WERI-Rb-1 (cell line): ENCODE results near the gene SMARCA2.

ENCODE experiments used
- DNase-seq: peaks from one replicate; pipeline ENCODE4 v3.0.0-alpha.2; 2020
- H3K27ac ChIP-seq: fragments of 250-450 bp; sonication (Bioruptor Pico); 2 replicates; pipeline ENCODE4 v1.5.1; 2020; ENCODE audit warnings: mild to moderate bottlenecking, moderate library complexity
- H3K27me3 ChIP-seq: fragments of 250-450 bp; sonication (Bioruptor Pico); 2 replicates; pipeline ENCODE4 v1.5.1; 2021; ENCODE audit warnings: mild to moderate bottlenecking, low read depth, moderate library complexity; ENCODE audit not compliant: insufficient read depth, severe bottlenecking
- H3K36me3 ChIP-seq: fragments of 250-450 bp; sonication (Bioruptor Pico); 2 replicates; pipeline ENCODE4 v1.5.1; 2020; ENCODE audit warnings: mild to moderate bottlenecking, moderate library complexity
- H3K4me3 ChIP-seq: 2 replicates; pipeline ENCODE4 v1.5.1; 2011; ENCODE audit warnings: low read depth, mild to moderate bottlenecking, control low read depth, low read length
- H3K9me3 ChIP-seq: fragments of 250-450 bp; sonication (Bioruptor Pico); 2 replicates; pipeline ENCODE4 v1.5.1; 2021; ENCODE audit warnings: mild to moderate bottlenecking, moderate library complexity; ENCODE audit not compliant: severe bottlenecking
- TF ChIP-seq, protein P1 (sequence below): IDR thresholded peaks from 2 replicates; pipeline ENCODE4 v1.5.1; 2011; ENCODE audit warnings: low read depth, mild to moderate bottlenecking, control low read depth, inconsistent platforms, low read length

The SMARCA2 gene

DNA sequence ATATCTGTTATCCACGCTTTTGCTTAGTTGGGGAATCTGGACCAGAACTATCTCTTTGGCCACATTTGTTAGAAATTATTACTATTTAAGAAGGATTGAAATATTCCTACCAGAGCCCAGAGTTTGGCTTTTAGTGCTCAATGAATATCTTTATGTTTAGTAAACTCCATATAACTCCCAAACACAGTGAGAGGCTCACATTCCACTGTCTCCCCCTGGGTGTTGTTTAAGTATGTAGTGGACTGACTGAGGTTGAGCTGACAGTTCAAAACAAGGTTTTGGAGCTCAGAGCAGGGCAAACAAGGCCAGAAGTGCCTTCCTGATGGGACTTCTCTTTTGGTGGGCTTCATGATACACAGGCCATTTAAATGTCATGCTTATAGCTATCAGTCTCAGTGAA, 216.0 kb downstream of the SMARCA2 start:
- no peak overlapping the region for H3K4me3 ChIP-seq
- DNase-seq: no peak
- no peaks in the 10 kb centered on the region for H3K36me3 ChIP-seq
- peaks cover 8% of the 10 kb centered on the region for H3K9me3 ChIP-seq
- no peak overlapping the region for H3K27ac ChIP-seq
- no peaks in the 10 kb centered on the region for H3K27me3 ChIP-seq
- TF ChIP-seq, protein P1, sequence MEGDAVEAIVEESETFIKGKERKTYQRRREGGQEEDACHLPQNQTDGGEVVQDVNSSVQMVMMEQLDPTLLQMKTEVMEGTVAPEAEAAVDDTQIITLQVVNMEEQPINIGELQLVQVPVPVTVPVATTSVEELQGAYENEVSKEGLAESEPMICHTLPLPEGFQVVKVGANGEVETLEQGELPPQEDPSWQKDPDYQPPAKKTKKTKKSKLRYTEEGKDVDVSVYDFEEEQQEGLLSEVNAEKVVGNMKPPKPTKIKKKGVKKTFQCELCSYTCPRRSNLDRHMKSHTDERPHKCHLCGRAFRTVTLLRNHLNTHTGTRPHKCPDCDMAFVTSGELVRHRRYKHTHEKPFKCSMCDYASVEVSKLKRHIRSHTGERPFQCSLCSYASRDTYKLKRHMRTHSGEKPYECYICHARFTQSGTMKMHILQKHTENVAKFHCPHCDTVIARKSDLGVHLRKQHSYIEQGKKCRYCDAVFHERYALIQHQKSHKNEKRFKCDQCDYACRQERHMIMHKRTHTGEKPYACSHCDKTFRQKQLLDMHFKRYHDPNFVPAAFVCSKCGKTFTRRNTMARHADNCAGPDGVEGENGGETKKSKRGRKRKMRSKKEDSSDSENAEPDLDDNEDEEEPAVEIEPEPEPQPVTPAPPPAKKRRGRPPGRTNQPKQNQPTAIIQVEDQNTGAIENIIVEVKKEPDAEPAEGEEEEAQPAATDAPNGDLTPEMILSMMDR: no peak

DNA sequence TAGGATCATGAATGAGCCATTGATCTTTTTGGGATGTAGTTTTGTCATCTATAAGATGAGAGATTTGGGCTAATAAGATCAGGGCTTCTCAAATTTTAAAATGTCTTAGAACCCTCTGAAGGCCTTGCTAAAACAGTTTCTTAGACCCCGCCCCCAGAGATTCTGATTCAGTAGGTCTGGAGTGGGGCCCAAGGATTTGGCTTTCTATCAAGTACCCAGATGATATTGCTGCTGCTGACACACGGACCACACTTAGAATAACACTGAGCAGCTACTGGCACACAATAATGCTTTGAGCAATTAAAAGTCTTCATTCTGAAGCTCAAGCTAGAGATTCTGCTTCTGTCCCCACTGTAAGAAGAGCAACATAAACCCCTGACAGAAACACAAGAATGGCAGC, 216.7 kb downstream of the SMARCA2 start:
- no peaks in the 10 kb centered on the region for H3K36me3 ChIP-seq
- DNase-seq: no peak
- no peak overlapping the region for H3K27ac ChIP-seq
- H3K4me3 ChIP-seq: no peak overlapping the region
- H3K9me3 ChIP-seq: peaks cover 8% of the 10 kb centered on the region
- TF ChIP-seq, protein P1: no peak
- no peaks in the 10 kb centered on the region for H3K27me3 ChIP-seq

DNA sequence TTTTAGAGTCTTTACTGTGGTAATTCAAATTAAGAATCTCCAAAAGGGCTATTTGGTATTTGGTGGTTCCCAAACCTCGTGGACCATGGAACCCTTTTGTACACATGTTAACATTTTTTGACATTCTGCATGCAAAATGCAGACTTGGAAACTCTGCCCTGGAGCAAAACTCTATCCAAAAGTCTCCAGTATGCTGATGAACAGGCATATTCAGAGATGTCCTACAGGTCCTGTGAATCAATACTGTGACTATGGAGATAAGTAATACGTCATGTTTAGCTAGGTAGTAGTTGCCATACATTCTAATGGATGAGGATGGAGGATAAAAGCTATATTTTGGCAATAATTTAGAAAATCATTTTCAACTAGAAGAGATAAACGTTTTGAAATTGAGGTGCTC, 218.1 kb downstream of the SMARCA2 start:
- Histone ChIP-seq H3K27ac (no peak overlapping the region), H3K4me3 (no peak overlapping the region), H3K27me3 (no peaks in the 10 kb centered on the region), H3K9me3 (peaks cover 8% of the 10 kb centered on the region), H3K36me3 (no peaks in the 10 kb centered on the region)
- DNase-seq: no peak
- TF ChIP-seq, protein P1: no peak

DNA sequence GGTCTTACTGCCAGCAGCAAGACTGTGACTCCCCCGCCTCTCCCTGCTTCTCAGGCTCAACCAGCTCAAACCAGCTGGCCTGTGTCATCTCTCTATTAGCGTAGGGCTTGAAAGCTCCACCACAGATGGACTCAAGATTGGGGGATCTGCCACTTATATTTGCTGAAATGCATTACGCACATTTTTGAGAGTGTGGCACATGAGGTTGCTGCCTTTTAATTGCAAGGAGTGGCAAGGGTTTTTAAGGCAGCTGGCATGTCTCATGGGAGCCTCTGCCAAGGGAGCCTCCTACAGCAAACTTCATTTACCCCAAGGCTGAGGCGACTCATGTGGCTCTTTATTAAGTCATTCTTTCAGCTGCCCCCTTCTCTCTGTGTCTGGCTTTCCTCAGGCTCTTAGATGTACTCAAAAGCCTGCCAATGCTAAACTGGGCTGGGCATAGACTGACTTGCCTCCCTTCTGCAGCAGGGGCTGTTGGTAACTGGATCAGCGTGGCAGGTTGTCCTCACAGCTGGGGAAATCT, 219.3 kb downstream of the SMARCA2 start:
- TF ChIP-seq, protein P1: no peak
- Histone ChIP-seq H3K9me3 (peaks cover 8% of the 10 kb centered on the region), H3K36me3 (no peaks in the 10 kb centered on the region), H3K27ac (no peak overlapping the region), H3K27me3 (no peaks in the 10 kb centered on the region), H3K4me3 (no peak overlapping the region)
- DNase-seq: peak; percentile 46

DNA sequence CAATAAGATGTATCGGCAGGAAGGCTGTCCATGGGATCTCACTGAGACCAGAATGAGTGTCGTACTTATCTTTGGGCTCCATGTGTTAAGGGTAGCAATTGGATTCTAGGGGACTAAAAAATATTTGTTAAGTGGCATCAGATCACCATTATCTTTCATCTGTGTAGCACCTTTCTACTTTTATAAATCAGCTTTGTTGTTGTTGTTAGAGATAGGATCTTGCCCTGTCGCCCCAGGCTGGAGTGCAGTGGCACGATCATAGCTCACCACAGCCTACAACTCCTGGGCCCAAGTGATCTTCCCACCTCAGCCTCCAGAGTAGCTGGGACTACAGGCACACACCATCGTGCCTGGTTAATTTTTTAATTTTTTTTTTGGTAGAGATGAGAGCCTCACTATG, 220.5 kb downstream of the SMARCA2 start:
- Histone ChIP-seq H3K4me3 (no peak overlapping the region), H3K9me3 (peaks cover under 1% of the 10 kb centered on the region), H3K36me3 (no peaks in the 10 kb centered on the region), H3K27me3 (no peaks in the 10 kb centered on the region), H3K27ac (no peak overlapping the region)
- TF ChIP-seq, protein P1: no peak
- DNase-seq: no peak

DNA sequence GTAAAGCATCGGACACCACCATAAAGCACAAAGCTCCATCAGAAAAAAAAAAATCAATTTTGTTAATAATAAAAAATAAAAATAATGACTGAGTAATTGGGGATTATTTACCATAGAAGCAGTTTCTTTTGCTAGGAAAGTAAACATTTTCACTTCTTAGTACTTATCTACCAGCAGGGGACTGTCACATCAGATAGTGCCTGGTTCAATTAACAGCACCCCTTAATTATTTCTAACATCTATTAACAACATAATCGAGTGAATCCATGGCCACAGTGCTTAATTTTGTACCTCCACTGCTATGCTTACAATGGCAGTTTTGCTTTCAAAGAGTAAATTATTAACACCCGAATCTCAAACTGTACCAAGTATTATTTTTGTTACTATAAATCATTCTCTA, 221.7 kb downstream of the SMARCA2 start:
- H3K36me3 ChIP-seq: no peaks in the 10 kb centered on the region
- TF ChIP-seq, protein P1: no peak
- no peaks in the 10 kb centered on the region for H3K27me3 ChIP-seq
- DNase-seq: no peak
- H3K27ac ChIP-seq: no peak overlapping the region
- H3K9me3 ChIP-seq: no peaks in the 10 kb centered on the region
- H3K4me3 ChIP-seq: no peak overlapping the region
